GM21526 (cell line): ENCODE measurements around the gene RHBDL1.

Source experiments
- ATAC-seq: cut with Tn5 transposase; IDR thresholded peaks from one replicate; pipeline ENCODE4 v1.9.1; 2021; ENCODE audit warnings: moderate library complexity; ENCODE audit not compliant: unreplicated experiment, low FRiP score

RHBDL1 gene

GRCh38 chr16:716768-717325 is 41.4 kb downstream of the RHBDL1 start:
- no peak for ATAC-seq

- ATAC-seq: no peak
Observed at GRCh38 chr16:717450-718245, 42.2 kb downstream of the RHBDL1 start.

- ATAC-seq: no peak
Observed at GRCh38 chr16:718389-718788, 42.9 kb downstream of the RHBDL1 start.

GRCh38 chr16:718922-719321 is 43.5 kb downstream of the RHBDL1 start:
- ATAC-seq: no peak

GRCh38 chr16:719815-720446 is 44.5 kb downstream of the RHBDL1 start:
- ATAC-seq: no peak

GRCh38 chr16:720447-720989 is 45.0 kb downstream of the RHBDL1 start:
- ATAC-seq: no peak

GRCh38 chr16:720990-721764 is 45.7 kb downstream of the RHBDL1 start, which contains the start of gene ANTKMT:
ANTKMT (plus strand) TSS chr16:721146; CDS start chr16:721275, 129 bp downstream.
- peak; percentile 54 for ATAC-seq

GRCh38 chr16:721765-722540 is 46.5 kb downstream of the RHBDL1 start:
- no peak for ATAC-seq

GRCh38 chr16:722835-723633 is 47.6 kb downstream of the RHBDL1 start:
- ATAC-seq: no peak

GRCh38 chr16:723695-724094 is 48.2 kb downstream of the RHBDL1 start:
- no peak for ATAC-seq

- ATAC-seq: no peak
Observed at GRCh38 chr16:724188-725040, 48.9 kb downstream of the RHBDL1 start.

GRCh38 chr16:725041-725376 is 49.5 kb downstream of the RHBDL1 start:
- ATAC-seq: no peak

- no peak for ATAC-seq
Observed at GRCh38 chr16:725463-726187, 50.2 kb downstream of the RHBDL1 start.

GRCh38 chr16:726188-726437 is 50.6 kb downstream of the RHBDL1 start:
- ATAC-seq: no peak

- no peak for ATAC-seq
Observed at GRCh38 chr16:726438-727290, 51.2 kb downstream of the RHBDL1 start, which contains the start of the genes CCDC78 and HAGHL. CCDC78 (minus strand) TSS chr16:726443; CDS start chr16:726367, 76 bp downstream. HAGHL (plus strand) TSS chr16:727106; CDS start chr16:727510, 404 bp downstream.

GRCh38 chr16:727291-727977 is 52.0 kb downstream of the RHBDL1 start:
- no peak for ATAC-seq
